CD4-positive, CD25-positive, alpha-beta regulatory T cell (primary cell): ENCODE results near the gene RBM27. TPM values are rescaled to one million over a fixed set of nuclear protein-coding genes. Genes with fewer than 3 reads are reported as not detected.

Source experiments
- ATAC-seq, 2 donors: fragments of 150-1000 bp; cut with Tn5 transposase; one replicate each; pipeline ENCODE4 v1.10.0; 2021; ENCODE audit warnings: low read depth in 2 of 2, moderate number of reproducible peaks in 2 of 2, moderate library complexity in 1 of 2
- DNase-seq, 3 donors: peaks; one replicate each; pipeline versions ENCODE4 v3.0.0 to v3.0.0-alpha.2; 2012 to 2022; ENCODE audit warnings: mixed read lengths in 1 of 3
- H3K27ac ChIP-seq: one replicate; pipeline ENCODE4 v1.7.0; 2013; ENCODE audit warnings: mild to moderate bottlenecking, low read length; ENCODE audit not compliant: insufficient read depth, poor library complexity, severe bottlenecking
- H3K27me3 ChIP-seq: one replicate; pipeline ENCODE4 v1.7.0; 2013; ENCODE audit warnings: low read length; ENCODE audit not compliant: control insufficient read depth, insufficient read depth
- H3K36me3 ChIP-seq: one replicate; pipeline ENCODE4 v1.7.0; 2013; ENCODE audit warnings: mild to moderate bottlenecking, low read length, moderate library complexity; ENCODE audit not compliant: control insufficient read depth, insufficient read depth
- H3K4me1 ChIP-seq: 2 replicates; pipeline ENCODE4 v1.7.0; 2013; ENCODE audit warnings: mild to moderate bottlenecking, low read length; ENCODE audit not compliant: insufficient read depth, control insufficient read depth, poor library complexity, severe bottlenecking
- H3K4me3 ChIP-seq: one replicate; pipeline ENCODE4 v1.7.0; 2013; ENCODE audit warnings: low read depth, mild to moderate bottlenecking, low read length, moderate library complexity
- H3K9me3 ChIP-seq, 2 experiments: 1 replicate in 1 of 2; 2 replicates in 1 of 2; pipeline ENCODE4 v1.7.0; 2013; ENCODE audit warnings: low read length in 2 of 2, mild to moderate bottlenecking in 1 of 2, moderate library complexity in 1 of 2; ENCODE audit not compliant: control insufficient read depth in 2 of 2
- H3K27ac Mint-ChIP-seq, 3 donors: one replicate each; pipeline ENCODE4 v1.8.0; 2020 to 2022; ENCODE audit warnings: mild to moderate bottlenecking in 3 of 3, mixed read lengths in 3 of 3, moderate library complexity in 2 of 3
- H3K27me3 Mint-ChIP-seq: one replicate; pipeline ENCODE4 v1.8.0; 2022; ENCODE audit warnings: mild to moderate bottlenecking, mixed read lengths
- H3K36me3 Mint-ChIP-seq: one replicate; pipeline ENCODE4 v1.8.0; 2020; ENCODE audit warnings: mixed read lengths
- H3K4me1 Mint-ChIP-seq, 4 donors: one replicate each; pipeline ENCODE4 v1.8.0; 2020 to 2022; ENCODE audit warnings: mixed read lengths in 4 of 4, mild to moderate bottlenecking in 1 of 4
- H3K4me3 Mint-ChIP-seq, 4 donors: one replicate each; pipeline ENCODE4 v1.8.0; 2020 to 2022; ENCODE audit warnings: mild to moderate bottlenecking in 4 of 4, mixed read lengths in 4 of 4, moderate library complexity in 3 of 4
- H3K9me3 Mint-ChIP-seq, 7 donors: one replicate each; pipeline ENCODE4 v1.8.0; 2020 to 2022; ENCODE audit warnings: mixed read lengths in 7 of 7, mild to moderate bottlenecking in 3 of 7, moderate library complexity in 2 of 7
- polyA plus RNA-seq, 4 donors: library from polyadenylated mRNA; unstranded; fragments of 300-500 nt; fragmentation: Illumina TruSeq; gene quantifications; one replicate each; pipeline ENCODE4 v1.2.3, GENCODE V29; 2021
- total RNA-seq: library from RNA; stranded (reverse); gene quantifications from one replicate; pipeline ENCODE4 v1.2.3, GENCODE V29; 2022

RBM27 gene
- total and polyA plus RNA-seq, 5 donors from 2014 or later: 5.8 to 34.8 (median 6.7) TPM

GRCh38 chr5:146222005-146222404, 18.6 kb downstream of the RBM27 start:
- Histone ChIP-seq H3K9me3 (no peaks in the 10 kb centered on the region), H3K27ac (no peak overlapping the region), H3K4me3 (no peak overlapping the region), H3K4me1 (no peaks in the 10 kb centered on the region), H3K36me3 (peaks cover 56% of the 10 kb centered on the region), H3K27me3 (no peaks in the 10 kb centered on the region)
- Mint-ChIP-seq H3K4me3 (no peak overlapping the region), H3K27ac (no peak overlapping the region), H3K27me3 (no peaks in the 10 kb centered on the region), H3K4me1 (peaks cover 20 to 32% (median 28%) of the 10 kb centered on the region in 4 donors), H3K9me3 (no peaks in the 10 kb centered on the region), H3K36me3 (peaks cover 23% of the 10 kb centered on the region)
- DNase-seq (no peak), ATAC-seq (no peak)

GRCh38 chr5:146223179-146223578, 19.8 kb downstream of the RBM27 start:
- H3K27ac Mint-ChIP-seq: peak overlapping the region in 1 of 3 donors; percentile 57
- Histone ChIP-seq H3K27ac (no peak overlapping the region), H3K4me1 (no peaks in the 10 kb centered on the region), H3K36me3 (peaks cover 53% of the 10 kb centered on the region), H3K27me3 (no peaks in the 10 kb centered on the region), H3K9me3 (no peaks in the 10 kb centered on the region), H3K4me3 (no peak overlapping the region)
- H3K4me1 Mint-ChIP-seq: peaks cover 15 to 21% (median 21%) of the 10 kb centered on the region in 4 donors
- no peak for ATAC-seq
- H3K4me3 Mint-ChIP-seq: no peak overlapping the region
- DNase-seq: no peak
- no peaks in the 10 kb centered on the region for H3K9me3 Mint-ChIP-seq
- H3K27me3 Mint-ChIP-seq: no peaks in the 10 kb centered on the region
- H3K36me3 Mint-ChIP-seq: peaks cover 25% of the 10 kb centered on the region

GRCh38 chr5:146229222-146229621, 25.8 kb downstream of the RBM27 start:
- Mint-ChIP-seq H3K27me3 (no peaks in the 10 kb centered on the region), H3K36me3 (peaks cover 38% of the 10 kb centered on the region), H3K27ac (no peak overlapping the region), H3K4me1 (peaks cover 2 to 8% (median 4%) of the 10 kb centered on the region in 4 donors), H3K4me3 (peak overlapping the region in 1 of 4 donors; percentile 19), H3K9me3 (no peaks in the 10 kb centered on the region)
- H3K4me3 ChIP-seq: no peak overlapping the region
- H3K9me3 ChIP-seq: no peaks in the 10 kb centered on the region
- DNase-seq (no peak), ATAC-seq (no peak)
- H3K27me3 ChIP-seq: no peaks in the 10 kb centered on the region
- H3K36me3 ChIP-seq: peaks cover 73% of the 10 kb centered on the region
- no peaks in the 10 kb centered on the region for H3K4me1 ChIP-seq
- no peak overlapping the region for H3K27ac ChIP-seq

DNA sequence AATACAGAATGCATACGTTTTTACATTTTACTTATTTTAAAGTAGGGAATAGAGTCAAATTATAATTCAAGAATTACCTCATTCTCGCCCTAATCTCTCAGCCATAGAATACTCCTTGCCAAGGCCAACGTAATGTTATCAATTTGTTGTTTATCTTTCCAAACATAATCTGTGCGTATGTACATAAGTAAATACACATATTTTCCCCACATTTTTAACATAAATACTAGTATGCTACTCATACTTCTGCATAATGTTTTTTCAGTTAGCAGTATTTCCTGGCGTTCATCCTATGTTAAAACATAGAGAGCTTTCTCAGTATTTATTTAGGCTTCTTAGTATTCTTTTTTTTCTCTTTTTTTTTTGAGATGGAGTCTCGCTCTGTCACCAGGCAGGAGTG, 28.8 kb downstream of the RBM27 start:
- H3K4me1 Mint-ChIP-seq: peaks cover 0 to 6% (median 1%) of the 10 kb centered on the region in 4 donors

GRCh38 chr5:146233441-146233840, 30.0 kb downstream of the RBM27 start:
- Mint-ChIP-seq H3K4me3 (no peak overlapping the region), H3K36me3 (peaks cover 39% of the 10 kb centered on the region), H3K27ac (no peak overlapping the region), H3K4me1 (peaks cover 0 to 5% (median under 1%) of the 10 kb centered on the region in 4 donors), H3K9me3 (peaks cover 0 to 2% (median 0%) of the 10 kb centered on the region in 7 donors), H3K27me3 (no peaks in the 10 kb centered on the region)
- DNase-seq (no peak), ATAC-seq (no peak)
- Histone ChIP-seq H3K27me3 (no peaks in the 10 kb centered on the region), H3K27ac (no peak overlapping the region), H3K4me1 (no peaks in the 10 kb centered on the region), H3K36me3 (peaks cover 82% of the 10 kb centered on the region), H3K9me3 (no peaks in the 10 kb centered on the region), H3K4me3 (no peak overlapping the region)

More for the DNA sequence above, 28.8 kb downstream of the RBM27 start:
- Histone ChIP-seq H3K9me3 (no peaks in the 10 kb centered on the region), H3K27ac (no peak overlapping the region), H3K4me1 (no peaks in the 10 kb centered on the region), H3K36me3 (peaks cover 72% of the 10 kb centered on the region), H3K27me3 (no peaks in the 10 kb centered on the region), H3K4me3 (no peak overlapping the region)
- no peak for ATAC-seq
- no peak overlapping the region for H3K4me3 Mint-ChIP-seq
- H3K27me3 Mint-ChIP-seq: no peaks in the 10 kb centered on the region
- H3K36me3 Mint-ChIP-seq: peaks cover 37% of the 10 kb centered on the region
- no peak for DNase-seq
- H3K27ac Mint-ChIP-seq: no peak overlapping the region
- peaks cover 0 to 2% (median 0%) of the 10 kb centered on the region in 7 donors for H3K9me3 Mint-ChIP-seq

DNA sequence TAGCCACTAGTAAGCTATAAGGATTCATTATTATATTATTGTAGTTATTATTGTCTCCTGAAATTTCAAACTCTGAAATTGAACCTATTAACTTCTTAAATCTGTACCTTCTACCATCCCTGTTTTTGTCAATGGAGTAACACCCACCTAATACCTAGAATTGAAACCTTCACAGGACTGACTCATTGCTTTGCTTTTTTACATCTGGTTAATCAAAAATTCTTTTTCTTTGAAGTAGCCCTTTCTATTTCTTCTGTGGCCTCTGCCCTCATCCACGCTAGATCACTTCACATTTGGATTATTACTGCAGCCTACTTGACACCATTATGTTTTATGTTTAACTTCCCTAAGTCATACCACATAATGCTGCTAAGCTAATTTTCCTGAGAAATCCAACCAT, 35.6 kb downstream of the RBM27 start:
- ATAC-seq: no peak
- Histone ChIP-seq H3K4me3 (no peak overlapping the region), H3K27ac (no peak overlapping the region), H3K4me1 (no peaks in the 10 kb centered on the region), H3K9me3 (no peaks in the 10 kb centered on the region), H3K36me3 (peaks cover 59% of the 10 kb centered on the region), H3K27me3 (no peaks in the 10 kb centered on the region)
- no peaks in the 10 kb centered on the region for H3K27me3 Mint-ChIP-seq
- peak in 1 of 3 donors; percentile 51 for DNase-seq
- peaks cover 5 to 13% (median 6%) of the 10 kb centered on the region in 4 donors for H3K4me1 Mint-ChIP-seq
- H3K9me3 Mint-ChIP-seq: peaks cover 0 to 2% (median 0%) of the 10 kb centered on the region in 7 donors
- H3K36me3 Mint-ChIP-seq: peaks cover 29% of the 10 kb centered on the region
- no peak overlapping the region for H3K4me3 Mint-ChIP-seq
- H3K27ac Mint-ChIP-seq: peak overlapping the region in 1 of 3 donors; percentile 33

DNA sequence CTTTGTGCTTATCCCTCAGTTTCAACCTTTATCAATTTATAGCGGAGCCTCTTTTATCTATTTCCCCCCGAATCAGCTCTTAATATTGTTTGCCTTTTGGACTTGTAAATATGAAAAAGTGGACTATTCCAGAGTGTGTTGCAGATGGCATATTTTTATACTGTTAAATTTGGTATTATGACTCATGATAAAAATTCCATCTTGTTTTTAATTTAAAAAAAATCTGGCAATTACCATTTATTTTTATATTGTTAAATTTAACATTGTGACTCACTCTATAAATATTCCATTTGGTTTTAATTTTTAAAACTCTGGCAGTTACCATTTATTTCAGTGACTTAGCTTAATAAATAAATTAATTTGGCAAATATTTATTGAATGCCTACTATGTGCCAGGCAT, 37.5 kb downstream of the RBM27 start:
- H3K27me3 Mint-ChIP-seq: no peaks in the 10 kb centered on the region
- Histone ChIP-seq H3K27me3 (no peaks in the 10 kb centered on the region), H3K4me1 (no peaks in the 10 kb centered on the region), H3K9me3 (no peaks in the 10 kb centered on the region), H3K4me3 (no peak overlapping the region), H3K27ac (no peak overlapping the region), H3K36me3 (peaks cover 56% of the 10 kb centered on the region)
- H3K36me3 Mint-ChIP-seq: peaks cover 41% of the 10 kb centered on the region
- ATAC-seq (no peak), DNase-seq (no peak)
- H3K4me3 Mint-ChIP-seq: no peak overlapping the region
- H3K4me1 Mint-ChIP-seq: peaks cover 6 to 18% (median 11%) of the 10 kb centered on the region in 4 donors
- H3K9me3 Mint-ChIP-seq: peaks cover 0 to 2% (median 0%) of the 10 kb centered on the region in 7 donors
- no peak overlapping the region for H3K27ac Mint-ChIP-seq

GRCh38 chr5:146243247-146243646, 39.8 kb downstream of the RBM27 start:
- no peaks in the 10 kb centered on the region for H3K9me3 Mint-ChIP-seq
- peaks cover 40% of the 10 kb centered on the region for H3K36me3 Mint-ChIP-seq
- H3K4me3 Mint-ChIP-seq: no peak overlapping the region
- ATAC-seq (no peak), DNase-seq (no peak)
- no peak overlapping the region for H3K4me3 ChIP-seq
- H3K27me3 Mint-ChIP-seq: no peaks in the 10 kb centered on the region
- H3K27ac ChIP-seq: no peak overlapping the region
- H3K4me1 Mint-ChIP-seq: peaks cover 16 to 25% (median 19%) of the 10 kb centered on the region in 4 donors
- H3K36me3 ChIP-seq: peaks cover 44% of the 10 kb centered on the region
- H3K27ac Mint-ChIP-seq: no peak overlapping the region
- no peaks in the 10 kb centered on the region for H3K4me1 ChIP-seq
- no peaks in the 10 kb centered on the region for H3K27me3 ChIP-seq
- H3K9me3 ChIP-seq: no peaks in the 10 kb centered on the region
